Epithelial cell of esophagus (primary cell): Measurements from ENCODE around the gene SEPTIN8.

Experiments used
- DNase-seq: peaks from one replicate; pipeline ENCODE4 v3.0.0; 2010; ENCODE audit warnings: low read depth
- H3K4me3 ChIP-seq: 2 replicates; pipeline ENCODE4 v1.5.1; 2011; ENCODE audit warnings: mild to moderate bottlenecking, low read length, control low read depth
- TF ChIP-seq, protein P1 (sequence below): IDR thresholded peaks from 2 replicates; pipeline ENCODE4 v1.5.1; 2011; ENCODE audit warnings: low read depth, mild to moderate bottlenecking, low read length, control low read depth, inconsistent platforms; ENCODE audit not compliant: insufficient read depth; ENCODE audit errors: missing control alignments

Gene SEPTIN8

DNA sequence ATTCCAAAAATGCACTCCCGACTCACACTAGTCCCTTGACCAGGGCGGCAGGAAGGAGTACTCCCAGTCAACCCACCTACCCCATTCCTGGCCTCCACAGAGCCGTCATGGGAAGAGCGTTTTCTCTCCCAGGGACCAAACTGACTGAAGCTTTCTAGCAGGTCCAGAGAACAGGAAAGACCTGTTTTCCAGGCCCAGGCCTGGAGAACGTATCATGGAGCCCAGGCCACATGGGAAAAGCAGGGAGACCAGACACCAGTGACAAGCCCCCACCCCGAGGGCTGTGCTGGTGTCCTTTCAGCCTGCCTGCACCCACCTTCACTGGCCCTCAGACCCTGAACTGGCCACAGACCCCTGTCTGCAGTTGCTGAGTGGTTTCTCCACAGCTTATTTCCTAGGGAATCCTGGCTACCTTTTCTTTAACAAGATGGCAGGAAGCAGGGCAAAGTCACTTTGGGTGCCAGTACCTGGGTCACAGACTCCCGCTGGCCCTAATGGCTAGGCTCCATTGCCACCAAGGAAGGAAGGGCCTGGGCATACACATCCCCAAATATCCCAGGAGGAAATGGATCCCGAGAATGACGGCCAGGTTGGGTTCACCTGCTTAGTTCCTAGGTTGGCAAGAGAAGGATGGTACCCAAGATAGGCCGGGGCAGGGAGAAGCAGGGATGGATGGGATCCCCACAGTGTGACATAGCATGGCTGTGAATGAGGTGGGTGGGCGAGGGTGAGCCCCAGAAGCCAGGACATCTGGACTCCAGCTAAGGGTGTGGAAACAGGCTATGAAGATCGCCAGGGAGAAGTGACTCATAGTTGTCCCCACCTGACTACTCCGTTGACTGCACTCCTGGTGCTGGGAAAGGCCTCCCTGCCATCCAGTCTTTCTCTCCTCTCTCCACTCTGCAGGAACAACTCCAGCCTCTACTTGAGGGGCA lies 17.7 kb downstream of the SEPTIN8 start:
- H3K4me3 ChIP-seq, result no peak overlapping the region
- DNase-seq, result peak; percentile 68
- TF ChIP-seq, protein P1, sequence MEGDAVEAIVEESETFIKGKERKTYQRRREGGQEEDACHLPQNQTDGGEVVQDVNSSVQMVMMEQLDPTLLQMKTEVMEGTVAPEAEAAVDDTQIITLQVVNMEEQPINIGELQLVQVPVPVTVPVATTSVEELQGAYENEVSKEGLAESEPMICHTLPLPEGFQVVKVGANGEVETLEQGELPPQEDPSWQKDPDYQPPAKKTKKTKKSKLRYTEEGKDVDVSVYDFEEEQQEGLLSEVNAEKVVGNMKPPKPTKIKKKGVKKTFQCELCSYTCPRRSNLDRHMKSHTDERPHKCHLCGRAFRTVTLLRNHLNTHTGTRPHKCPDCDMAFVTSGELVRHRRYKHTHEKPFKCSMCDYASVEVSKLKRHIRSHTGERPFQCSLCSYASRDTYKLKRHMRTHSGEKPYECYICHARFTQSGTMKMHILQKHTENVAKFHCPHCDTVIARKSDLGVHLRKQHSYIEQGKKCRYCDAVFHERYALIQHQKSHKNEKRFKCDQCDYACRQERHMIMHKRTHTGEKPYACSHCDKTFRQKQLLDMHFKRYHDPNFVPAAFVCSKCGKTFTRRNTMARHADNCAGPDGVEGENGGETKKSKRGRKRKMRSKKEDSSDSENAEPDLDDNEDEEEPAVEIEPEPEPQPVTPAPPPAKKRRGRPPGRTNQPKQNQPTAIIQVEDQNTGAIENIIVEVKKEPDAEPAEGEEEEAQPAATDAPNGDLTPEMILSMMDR, result no peak

DNA sequence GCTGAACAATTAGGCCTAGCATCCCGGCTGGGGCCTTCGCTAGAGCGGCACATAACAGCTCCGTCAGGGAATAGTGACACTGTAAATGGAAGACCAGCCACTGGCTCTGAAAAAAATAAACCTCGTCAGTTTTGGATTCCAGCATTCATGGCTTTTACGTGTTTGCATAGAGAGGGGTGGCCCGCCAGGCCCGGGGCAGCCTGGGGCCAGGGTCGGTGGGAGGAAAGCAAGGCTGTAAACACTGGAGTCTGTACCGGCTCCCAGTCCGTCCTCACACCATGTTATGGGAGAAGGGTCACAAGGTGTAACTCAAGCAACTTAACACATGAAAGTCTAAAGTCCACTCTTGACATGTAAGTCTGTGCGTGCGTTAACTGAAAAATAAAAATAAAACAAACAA lies 18.6 kb downstream of the SEPTIN8 start:
- H3K4me3 ChIP-seq, result no peak overlapping the region
- no peak for DNase-seq
- TF ChIP-seq, protein P1, result no peak

DNA sequence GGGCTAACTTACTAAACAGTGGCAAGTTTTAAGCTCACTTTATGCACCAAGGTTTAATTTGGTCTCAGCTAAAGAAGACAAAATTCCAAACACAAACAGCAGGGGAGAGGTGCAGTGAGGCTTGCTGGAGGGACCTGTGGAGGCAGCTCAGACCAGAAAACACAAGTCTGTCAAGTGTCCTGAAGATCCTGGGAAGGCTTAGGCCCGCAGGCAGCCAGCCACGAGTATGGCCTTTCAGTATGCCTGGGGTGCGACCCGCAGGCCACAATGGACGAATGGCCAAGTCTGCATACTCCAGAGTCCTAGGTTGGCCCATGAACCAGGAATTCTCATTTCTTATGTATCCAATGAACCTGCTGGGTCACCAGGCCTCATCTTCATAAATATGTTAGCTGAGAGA lies 20.5 kb downstream of the SEPTIN8 start:
- DNase-seq, result no peak
- TF ChIP-seq, protein P1, result no peak
- H3K4me3 ChIP-seq, result no peak overlapping the region

DNA sequence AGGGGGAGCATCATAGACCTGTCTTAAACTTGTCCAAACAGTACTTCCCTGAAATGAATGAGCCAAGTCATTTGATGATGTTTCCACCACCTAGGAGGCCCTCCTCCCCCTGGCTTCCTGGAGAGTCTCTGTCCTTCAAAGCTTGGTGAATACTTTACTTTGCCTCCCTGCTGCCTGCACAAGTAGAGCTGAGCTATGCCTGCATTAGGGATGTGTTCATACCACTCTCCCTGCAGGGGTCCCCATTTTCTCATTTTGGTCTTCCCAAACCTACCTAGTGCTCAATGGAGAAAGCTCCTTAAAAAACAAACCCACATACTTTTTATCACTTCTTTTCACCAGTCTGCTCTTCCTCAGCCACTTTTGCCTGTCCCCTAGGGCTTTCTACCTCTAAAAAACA lies 22.1 kb downstream of the SEPTIN8 start:
- peak; percentile 20 for DNase-seq
- TF ChIP-seq, protein P1, result no peak
- H3K4me3 ChIP-seq, result no peak overlapping the region

DNA sequence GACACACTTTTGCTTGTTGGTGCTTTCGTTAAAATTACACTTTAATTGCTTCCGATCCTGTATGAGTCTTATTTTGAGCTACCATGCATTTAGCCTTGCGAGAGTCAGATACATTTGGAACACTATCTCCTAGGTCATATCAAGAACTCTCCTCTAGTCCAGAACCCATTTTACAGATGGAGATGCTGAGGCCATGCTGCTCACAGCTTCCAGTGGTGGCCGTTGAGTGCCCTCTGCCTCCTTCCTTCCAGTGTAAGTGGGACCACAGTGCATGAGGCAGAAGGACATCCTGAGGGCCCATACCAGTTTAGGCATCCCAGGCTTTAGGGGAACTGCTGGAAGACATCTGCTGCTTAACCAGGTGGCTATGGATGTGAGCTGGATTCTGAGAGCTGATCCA lies 22.9 kb downstream of the SEPTIN8 start:
- TF ChIP-seq, protein P1, result no peak
- no peak for DNase-seq
- no peak overlapping the region for H3K4me3 ChIP-seq

DNA sequence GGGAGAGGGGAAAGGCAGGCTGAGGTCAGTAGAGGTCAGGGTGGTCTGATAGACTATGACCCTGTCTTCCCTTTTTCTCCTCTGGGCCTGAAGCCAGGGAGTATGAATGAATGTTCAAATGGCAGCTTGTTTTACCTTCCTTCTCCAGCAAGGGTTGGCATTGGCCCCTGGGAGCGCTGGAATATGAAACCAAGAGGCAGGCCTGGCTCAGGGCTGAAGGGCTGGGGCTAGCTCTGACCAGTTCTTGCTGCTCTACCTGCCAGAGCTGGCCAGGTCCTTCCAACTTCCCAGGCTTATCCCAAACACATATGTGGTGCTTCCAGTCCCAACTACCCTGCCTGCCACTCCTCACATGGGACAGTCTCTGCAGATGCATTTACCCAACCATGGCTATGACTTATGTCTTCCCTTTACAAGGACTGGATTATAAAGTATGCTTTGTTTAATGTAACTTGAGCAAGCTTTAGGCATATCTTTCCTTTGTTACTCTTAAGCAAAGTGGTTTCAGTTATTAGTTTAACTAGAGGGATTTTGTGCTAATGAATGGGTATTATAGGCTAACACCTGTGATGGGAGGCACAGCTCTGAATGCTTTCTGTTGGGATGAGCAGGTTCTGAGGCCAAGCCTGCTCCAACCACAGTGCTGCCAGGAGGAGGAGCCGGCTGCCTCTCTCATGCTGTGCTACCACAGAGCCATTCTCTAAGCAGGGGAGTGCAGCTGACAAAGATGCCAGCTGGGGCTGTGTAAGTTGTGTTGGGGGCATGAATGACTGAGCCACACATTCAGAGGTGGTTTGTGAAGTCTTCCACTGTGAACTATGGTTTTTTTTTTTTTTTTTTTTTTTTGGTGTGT lies 23.7 kb downstream of the SEPTIN8 start:
- DNase-seq, result peak; percentile 21
- H3K4me3 ChIP-seq, result no peak overlapping the region
- TF ChIP-seq, protein P1, result peak; percentile 29
